Stimulated activated CD4-positive, alpha-beta T cell treated with anti-CD3 and anti-CD28 coated beads, Interleukin-12 subunit alpha, Interleukin-12 subunit beta, amount 100 ng/mL, for 48 hours (primary cell): Measurements from ENCODE around the gene EIF4G1.
"Not testable (repeated sequence)": the region's sequence is repeated elsewhere in the genome, so short reads cannot be mapped to it uniquely, and the experiment has no call there.

Experiments
- DNase-seq, 3 donors: peaks; one replicate each; pipeline ENCODE4 v3.0.0-alpha.2; 2020; ENCODE audit warnings: low read depth in 2 of 3, low spot score in 1 of 3

The EIF4G1 gene, protein sequence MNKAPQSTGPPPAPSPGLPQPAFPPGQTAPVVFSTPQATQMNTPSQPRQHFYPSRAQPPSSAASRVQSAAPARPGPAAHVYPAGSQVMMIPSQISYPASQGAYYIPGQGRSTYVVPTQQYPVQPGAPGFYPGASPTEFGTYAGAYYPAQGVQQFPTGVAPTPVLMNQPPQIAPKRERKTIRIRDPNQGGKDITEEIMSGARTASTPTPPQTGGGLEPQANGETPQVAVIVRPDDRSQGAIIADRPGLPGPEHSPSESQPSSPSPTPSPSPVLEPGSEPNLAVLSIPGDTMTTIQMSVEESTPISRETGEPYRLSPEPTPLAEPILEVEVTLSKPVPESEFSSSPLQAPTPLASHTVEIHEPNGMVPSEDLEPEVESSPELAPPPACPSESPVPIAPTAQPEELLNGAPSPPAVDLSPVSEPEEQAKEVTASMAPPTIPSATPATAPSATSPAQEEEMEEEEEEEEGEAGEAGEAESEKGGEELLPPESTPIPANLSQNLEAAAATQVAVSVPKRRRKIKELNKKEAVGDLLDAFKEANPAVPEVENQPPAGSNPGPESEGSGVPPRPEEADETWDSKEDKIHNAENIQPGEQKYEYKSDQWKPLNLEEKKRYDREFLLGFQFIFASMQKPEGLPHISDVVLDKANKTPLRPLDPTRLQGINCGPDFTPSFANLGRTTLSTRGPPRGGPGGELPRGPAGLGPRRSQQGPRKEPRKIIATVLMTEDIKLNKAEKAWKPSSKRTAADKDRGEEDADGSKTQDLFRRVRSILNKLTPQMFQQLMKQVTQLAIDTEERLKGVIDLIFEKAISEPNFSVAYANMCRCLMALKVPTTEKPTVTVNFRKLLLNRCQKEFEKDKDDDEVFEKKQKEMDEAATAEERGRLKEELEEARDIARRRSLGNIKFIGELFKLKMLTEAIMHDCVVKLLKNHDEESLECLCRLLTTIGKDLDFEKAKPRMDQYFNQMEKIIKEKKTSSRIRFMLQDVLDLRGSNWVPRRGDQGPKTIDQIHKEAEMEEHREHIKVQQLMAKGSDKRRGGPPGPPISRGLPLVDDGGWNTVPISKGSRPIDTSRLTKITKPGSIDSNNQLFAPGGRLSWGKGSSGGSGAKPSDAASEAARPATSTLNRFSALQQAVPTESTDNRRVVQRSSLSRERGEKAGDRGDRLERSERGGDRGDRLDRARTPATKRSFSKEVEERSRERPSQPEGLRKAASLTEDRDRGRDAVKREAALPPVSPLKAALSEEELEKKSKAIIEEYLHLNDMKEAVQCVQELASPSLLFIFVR (N-terminal part only)

DNA sequence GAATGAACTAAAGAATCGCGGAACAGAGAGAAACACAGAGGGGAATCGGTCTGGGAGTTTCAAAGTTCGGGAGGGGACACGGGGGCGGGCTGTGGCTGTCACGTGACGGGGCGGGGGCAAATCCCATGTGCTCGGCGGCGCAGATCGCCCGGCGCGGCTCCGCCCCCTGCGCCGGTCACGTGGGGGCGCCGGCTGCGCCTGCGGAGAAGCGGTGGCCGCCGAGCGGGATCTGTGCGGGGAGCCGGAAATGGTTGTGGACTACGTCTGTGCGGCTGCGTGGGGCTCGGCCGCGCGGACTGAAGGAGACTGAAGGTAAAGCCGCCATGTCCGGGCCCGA, at the start of gene EIF4G1:
Gene EIF4G1 (plus strand): TSS at position 244 of the 337 bp plus-strand sequence. CDS start 1,191 bp downstream, outside the sequence.
- DNase-seq, result peak; percentile 84 to 93 (median 91)

DNA sequence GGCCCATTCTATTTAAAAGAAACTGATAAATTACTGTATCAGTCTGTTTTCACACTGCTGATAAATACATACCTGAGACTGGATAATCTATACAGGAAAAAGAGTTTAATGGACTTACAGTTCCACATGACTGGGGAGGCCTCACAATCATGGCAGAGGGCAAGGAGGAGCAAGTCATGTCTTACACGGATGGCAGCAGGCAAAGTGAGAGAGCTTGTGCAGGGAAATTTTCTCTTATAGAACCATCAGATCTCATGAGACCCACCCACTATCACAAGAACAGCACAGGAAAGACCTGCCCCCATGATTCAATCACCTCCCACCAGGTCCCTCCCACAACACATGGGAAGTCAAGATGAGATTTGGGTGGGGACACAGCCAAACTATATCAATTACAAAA, 47.2 kb upstream of the EIF4G1 start:
- not testable (repeated sequence) for DNase-seq

DNA sequence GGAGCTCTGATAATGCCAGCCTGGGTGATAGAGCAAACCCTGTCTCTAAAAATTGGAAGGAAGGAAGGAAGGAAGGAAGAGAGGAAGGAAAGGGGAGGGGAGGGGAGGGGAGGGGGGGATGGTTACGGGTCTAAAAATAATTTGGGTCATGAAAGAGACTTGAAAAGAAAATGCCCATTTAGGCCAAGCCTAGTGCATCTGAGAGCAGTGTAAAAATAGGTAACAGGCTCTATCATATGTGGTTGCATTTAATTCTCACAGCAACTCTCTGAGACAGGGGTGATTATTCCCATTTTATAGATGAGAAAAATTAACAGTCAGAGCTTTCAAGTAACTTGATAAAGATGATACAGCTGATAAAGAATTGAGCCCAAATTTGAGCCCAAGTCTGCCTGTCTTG, 42.1 kb upstream of the EIF4G1 start:
- DNase-seq, result no peak

DNA sequence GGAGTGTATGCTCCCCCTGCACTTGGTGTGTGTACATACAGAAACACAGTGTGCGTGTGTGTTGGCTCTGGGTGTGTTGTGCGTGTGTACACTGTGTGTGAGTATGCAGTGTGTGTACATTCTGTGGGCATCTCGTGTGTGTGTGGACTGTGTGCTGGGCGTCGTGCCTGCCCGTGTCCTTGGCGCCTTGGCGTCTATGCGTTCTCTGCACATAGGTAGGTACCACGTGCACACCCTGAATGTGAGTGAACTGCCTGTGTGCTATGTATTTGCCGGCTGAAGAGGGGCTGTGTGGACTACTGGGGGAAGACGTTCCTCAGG, 39.1 kb upstream of the EIF4G1 start:
- DNase-seq, result no peak

DNA sequence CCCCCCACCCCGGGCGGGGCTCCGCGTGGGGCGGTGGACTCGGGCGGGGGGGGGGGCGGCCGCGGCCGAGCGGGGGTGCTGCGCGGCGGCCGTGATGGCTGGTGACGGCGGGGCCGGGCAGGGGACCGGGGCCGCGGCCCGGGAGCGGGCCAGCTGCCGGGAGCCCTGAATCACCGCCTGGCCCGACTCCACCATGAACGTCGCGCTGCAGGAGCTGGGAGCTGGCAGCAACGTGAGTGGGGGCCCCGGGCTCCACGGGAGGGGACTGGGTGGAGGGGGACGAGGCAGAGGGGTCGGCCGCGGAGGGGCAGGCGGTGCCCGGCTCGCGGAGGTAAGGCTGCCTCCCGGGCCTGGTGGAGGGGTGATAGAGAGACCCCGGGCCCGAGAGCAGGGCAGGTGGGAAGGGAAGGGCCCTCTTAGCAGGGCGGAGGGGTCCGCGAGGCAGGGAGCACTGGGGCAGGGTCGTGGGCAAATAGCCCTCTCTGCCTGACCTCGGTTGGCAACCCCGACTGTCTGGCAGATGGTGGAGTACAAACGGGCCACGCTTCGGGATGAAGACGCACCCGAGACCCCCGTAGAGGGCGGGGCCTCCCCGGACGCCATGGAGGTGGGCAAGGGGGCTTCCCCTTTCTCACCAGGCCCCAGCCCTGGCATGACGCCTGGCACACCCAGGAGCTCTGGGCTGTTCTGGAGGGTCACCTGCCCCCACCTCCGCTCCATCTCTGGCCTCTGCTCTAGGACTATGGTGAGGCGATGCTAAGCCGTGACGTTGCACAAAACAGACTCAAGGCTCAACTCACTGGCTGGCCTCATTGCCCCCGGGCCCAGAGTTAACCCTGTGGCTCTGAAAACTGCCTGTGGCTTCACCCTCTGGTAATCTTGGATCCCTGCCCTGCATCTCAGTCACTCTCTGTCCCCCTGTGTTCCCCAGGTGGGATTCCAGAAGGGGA, 38.2 kb upstream of the EIF4G1 start, which contains the start of gene ECE2:
Gene ECE2 (plus strand): TSS at position 62 of the 950 bp plus-strand sequence. CDS start 132 bp downstream, at position 194.
- DNase-seq, result no peak

DNA sequence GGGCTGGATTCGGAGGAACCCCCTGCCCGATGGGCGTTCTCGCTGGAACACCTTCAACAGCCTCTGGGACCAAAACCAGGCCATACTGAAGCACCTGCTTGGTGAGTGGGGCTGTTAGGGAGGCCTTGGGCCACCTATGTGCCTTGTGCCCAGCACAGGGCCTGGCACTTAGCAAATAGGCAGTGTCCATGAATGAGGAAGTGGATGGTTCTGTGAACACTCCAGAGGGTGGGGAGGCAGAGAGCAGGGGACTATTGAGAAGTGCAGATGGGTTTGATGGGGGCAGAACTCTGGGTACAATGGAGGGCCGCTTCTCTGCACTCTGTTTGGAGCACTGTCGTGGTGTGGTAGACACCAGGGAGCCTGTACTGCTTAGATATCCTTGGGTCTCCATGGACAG, 37.0 kb upstream of the EIF4G1 start:
- DNase-seq, result no peak

DNA sequence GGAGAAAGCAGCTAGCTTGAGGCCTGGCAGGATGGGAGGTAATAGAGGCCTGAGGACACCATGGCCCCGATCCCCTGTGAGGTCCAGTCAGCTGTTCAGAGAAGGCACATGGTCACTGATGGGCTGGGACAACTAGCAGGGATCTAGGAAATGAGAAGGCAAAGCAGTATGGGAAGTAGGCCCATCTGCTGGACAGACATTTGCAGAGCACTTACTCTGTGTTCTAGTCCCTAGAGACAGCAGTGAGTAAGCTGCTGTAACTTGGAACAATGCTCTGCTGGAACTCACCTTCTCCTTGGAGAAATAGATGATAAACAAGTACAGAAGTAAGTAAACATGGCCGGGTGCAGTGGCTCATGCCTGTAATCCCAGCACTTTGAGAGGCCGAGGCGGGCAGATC, 31.5 kb upstream of the EIF4G1 start:
- no peak for DNase-seq

DNA sequence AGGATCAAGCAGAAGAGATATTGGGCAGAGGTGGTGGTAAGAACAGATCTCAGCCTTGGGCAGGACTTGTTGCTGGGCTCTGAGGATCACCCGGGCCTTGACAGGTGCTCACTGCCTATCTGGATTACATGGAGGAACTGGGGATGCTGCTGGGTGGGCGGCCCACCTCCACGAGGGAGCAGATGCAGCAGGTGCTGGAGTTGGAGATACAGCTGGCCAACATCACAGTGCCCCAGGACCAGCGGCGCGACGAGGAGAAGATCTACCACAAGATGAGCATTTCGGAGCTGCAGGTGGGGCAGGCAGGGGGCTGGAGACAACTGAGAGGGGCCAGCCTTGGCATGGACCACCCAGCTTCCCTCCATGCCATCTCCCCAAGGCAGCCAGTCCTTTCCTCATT, 30.7 kb upstream of the EIF4G1 start:
- DNase-seq, result no peak

DNA sequence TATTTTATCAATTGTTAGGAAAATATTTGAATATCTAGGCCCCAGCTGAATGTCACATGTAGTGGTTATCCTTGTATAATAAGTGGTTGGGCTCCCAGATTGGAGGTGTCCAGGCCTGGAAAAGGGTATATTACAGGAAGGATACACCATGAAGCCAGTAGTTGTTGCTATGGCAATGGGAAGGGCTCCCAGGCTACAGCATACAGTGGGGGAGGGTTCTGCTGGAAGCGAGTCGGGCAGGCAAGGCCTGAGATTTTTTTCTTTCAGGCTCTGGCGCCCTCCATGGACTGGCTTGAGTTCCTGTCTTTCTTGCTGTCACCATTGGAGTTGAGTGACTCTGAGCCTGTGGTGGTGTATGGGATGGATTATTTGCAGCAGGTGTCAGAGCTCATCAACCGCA, 29.7 kb upstream of the EIF4G1 start:
- DNase-seq, result no peak

DNA sequence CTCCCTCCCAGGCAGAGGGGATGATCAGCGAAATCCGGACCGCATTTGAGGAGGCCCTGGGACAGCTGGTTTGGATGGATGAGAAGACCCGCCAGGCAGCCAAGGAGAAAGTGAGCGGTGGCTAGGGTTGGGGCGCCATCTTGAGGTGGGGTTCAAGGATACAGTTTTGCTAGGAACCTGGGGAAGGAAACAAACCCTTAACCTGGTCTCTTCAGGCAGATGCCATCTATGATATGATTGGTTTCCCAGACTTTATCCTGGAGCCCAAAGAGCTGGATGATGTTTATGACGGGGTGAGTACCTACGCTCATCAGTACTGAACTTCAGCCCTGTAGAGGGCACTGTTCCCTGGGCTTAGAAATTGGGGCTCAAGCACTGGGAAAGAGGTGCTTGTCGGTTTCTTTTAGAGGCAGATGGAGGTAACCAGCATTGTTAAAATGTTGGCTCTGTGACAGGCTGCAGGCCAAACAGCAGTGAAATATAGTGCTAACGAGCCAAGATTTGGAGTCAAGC, 24.9 kb upstream of the EIF4G1 start:
- DNase-seq, result peak; percentile 49 to 69 (median 60)

DNA sequence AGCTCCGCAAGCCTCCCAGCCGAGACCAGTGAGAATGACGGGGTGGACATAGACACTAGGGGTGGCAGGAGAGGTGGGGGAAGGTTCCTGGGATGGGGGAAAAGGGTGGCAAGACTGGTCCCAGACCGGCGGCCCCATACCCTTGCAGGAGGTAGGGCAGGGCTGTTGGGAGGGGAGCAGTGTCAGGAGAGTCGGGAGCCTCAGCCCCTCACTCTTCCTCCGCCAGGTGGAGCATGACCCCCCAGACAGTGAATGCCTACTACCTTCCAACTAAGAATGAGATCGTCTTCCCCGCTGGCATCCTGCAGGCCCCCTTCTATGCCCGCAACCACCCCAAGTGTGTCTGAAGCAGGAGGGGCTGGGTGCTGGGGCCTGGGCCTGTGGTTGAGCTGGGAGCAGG, 24.1 kb upstream of the EIF4G1 start:
- no peak for DNase-seq

DNA sequence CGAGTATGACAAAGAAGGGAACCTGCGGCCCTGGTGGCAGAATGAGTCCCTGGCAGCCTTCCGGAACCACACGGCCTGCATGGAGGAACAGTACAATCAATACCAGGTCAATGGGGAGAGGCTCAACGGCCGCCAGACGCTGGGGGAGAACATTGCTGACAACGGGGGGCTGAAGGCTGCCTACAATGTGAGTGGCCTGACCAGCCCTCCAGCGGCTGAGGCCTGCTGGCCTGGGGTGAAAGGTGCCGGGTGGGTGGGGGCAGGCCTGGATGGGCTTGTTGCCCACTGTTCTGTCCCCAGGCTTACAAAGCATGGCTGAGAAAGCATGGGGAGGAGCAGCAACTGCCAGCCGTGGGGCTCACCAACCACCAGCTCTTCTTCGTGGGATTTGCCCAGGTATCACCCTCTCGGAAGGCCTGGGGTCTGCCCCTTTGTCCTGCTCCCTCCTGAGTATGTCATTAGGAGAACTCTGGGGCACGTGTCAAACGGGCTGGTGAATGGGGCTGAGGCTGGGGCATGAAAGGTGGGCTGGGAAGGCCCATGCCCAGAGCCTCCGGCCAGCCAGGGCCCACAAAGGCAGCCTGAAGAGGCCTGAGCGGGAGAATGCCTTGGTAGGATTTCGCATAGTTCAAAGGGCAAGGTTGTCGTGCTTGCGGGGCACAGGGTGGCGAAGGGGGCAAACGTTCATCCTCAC, 23.2 kb upstream of the EIF4G1 start:
- no peak for DNase-seq

DNA sequence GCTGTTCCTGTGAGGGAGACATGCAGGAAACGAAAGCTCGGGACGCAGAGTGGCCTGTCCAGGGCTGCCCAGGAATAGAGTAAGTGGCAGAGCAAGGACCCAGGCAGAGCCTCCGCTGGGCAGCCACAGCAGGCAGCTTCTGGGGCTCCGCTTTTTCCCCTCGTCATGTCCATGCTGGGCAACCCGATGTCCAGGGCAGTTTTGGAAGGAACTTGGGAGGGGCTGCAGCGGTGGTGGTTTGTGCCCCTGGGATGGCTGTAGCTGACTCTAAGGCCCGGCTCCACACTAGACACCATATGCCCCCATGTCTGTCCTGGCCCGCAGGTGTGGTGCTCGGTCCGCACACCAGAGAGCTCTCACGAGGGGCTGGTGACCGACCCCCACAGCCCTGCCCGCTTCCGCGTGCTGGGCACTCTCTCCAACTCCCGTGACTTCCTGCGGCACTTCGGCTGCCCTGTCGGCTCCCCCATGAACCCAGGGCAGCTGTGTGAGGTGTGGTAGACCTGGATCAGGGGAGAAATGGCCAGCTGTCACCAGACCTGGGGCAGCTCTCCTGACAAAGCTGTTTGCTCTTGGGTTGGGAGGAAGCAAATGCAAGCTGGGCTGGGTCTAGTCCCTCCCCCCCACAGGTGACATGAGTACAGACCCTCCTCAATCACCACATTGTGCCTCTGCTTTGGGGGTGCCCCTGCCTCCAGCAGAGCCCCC, 22.5 kb upstream of the EIF4G1 start:
- DNase-seq, result no peak

DNA sequence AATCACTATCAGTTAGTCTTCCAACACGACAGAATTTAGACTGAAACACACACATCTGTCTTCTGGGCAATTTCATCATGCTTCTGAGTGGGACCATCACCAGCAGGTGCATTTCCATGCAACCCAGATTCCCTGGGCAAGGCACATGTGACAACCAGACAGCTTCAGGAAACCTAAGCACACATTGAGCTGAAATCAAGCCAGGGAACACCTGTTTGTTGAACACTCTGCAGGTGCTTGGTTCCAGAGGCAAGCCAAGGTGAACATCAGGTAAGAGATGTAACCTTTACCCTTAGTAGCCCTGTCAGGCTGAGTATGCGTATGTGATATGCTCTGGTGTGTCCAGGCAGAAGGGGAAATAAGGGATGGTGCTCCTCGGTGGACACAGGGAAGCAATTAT, 18.6 kb upstream of the EIF4G1 start:
- DNase-seq, result no peak

DNA sequence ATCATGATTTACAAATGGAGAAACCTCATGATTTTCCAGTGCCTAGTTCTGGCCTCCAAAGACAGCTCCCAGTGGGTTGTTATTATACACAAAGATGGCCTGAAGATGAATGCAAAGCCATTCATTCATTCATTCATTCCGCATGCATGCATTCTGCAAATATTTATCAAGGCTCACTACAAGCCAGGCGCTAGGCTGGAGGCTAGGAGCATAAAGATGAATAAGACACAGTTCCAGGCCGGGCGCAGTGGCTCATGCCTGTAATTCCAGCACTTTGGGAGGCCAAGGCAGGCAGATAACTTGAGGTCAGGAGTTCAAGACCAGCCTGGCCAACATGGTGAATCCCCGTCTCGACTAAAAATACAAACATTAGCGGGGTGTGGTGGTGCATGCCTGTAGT, 17.8 kb upstream of the EIF4G1 start:
- no peak for DNase-seq

DNA sequence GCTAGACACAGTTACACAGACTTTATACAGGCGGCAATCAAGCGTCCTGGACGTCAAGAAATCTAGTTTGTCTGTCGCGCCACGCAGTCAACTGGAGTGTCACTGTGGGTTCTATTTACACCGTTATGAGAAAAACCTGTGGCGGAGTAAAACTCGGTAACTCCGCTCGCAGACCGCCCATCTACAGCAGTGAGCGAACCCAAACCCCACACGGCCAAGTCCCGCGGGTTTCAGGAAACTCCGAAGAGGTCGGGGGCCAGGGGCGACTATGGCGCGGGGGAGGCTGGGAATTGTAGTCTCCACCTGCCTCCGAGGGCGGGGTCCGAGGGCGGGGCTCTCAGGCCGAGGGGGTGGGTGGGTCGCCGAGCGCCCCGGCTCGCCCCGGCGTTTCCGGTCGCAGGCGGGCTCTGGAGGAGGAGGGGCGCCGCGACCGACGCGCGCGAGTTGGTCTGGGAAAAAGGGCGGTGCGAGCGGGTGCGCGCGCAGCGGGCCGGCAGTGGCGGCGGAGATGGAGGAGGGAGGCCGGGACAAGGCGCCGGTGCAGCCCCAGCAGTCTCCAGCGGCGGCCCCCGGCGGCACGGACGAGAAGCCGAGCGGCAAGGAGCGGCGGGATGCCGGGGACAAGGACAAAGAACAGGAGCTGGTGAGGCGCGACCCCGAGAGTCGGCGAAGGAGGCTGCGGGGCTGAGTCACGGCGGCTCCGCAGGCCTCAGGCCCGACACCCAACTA, 15.5 kb upstream of the EIF4G1 start, which contains the start of gene PSMD2:
Gene PSMD2 (plus strand): TSS at position 483 of the 729 bp plus-strand sequence. CDS start 26 bp downstream, at position 509.
- DNase-seq, result peak; percentile 96 to 99 (median 98)

DNA sequence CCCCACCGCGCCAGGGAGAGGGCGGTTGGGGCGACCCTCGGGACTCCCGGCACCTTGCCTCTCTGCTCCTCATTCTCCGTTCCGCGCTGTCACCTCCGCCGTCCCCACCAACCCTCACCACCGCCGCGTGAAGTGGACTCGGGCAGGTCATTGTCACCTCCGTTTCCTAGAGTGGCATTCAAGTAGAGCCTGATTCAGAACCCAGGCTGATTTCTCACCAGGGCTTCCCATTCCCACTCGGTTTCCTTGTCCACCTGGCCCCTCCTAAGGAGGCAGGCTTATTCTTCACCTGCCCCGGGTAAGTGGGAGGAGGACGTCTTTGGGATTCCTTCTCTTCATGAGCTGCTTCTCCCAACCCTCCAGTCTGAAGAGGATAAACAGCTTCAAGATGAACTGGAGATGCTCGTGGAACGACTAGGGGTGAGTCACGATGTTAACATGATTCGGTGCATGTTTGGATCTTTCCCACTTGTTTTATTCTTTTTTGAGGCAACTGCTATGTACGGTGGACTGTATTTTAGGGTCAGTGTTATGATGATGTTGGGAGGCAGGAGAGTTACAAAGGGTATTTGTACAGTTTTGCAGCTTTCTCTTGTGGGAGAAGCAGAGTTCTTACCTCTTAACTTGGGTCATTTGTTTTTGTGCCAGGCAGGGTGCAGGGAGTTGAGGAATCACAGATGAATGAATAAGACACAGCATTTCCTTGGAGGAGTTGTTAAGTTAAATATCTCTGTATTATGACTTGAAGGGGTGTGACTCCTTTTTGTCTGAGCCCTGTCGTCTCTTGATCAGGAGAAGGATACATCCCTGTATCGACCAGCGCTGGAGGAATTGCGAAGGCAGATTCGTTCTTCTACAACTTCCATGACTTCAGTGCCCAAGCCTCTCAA, 14.7 kb upstream of the EIF4G1 start:
- no peak for DNase-seq
